HCT116 (cell line): ENCODE data around the gene TNFRSF14. TPM values are rescaled to one million over a fixed set of nuclear protein-coding genes. Genes with fewer than 3 reads are reported as not detected.

Source experiments
- ATAC-seq: fragments of 200-7000 bp; cut with Tn5 transposase; 2 replicates; pipeline ENCODE4 v1.9.1; 2020; ENCODE audit warnings: mild to moderate bottlenecking, moderate library complexity
- BruUV-seq: library from RNA; stranded (reverse); fragments of 400-500 nt; replicated peaks from 2 replicates; lab custom pipeline; 2021; lab: Mats Ljungman, UMichigan
- CTCF ChIA-PET: fragments of 300-600 bp; sonication (Branson Sonifier 250); formaldehyde crosslinking; loops from one replicate; lab custom pipeline; 2021; ENCODE audit warnings: antibody characterized with exemption; lab: Charles Lee
- POLR2A ChIA-PET: fragments of 300-600, 350-600 bp; sonication (Branson Sonifier 250); formaldehyde crosslinking; loops from one replicate; lab custom pipeline; 2021; ENCODE audit warnings: antibody characterized with exemption; lab: Charles Lee
- RAD21 ChIA-PET, 2 experiments: fragments of 300-600 bp; sonication (Branson Sonifier 250); formaldehyde crosslinking; loops; one replicate each; lab custom pipeline; 2023; ENCODE audit warnings: low total read pairs in 2 of 2; ENCODE audit not compliant: uncharacterized antibody in 2 of 2, unreplicated experiment in 2 of 2, low non-redundant PET in 1 of 2; lab: Charles Lee
- DNase-seq: peaks from one replicate; pipeline ENCODE4 v3.0.0-alpha.2; 2010; ENCODE audit warnings: low read depth, low spot score
- H2AFZ ChIP-seq: fragments of 200-600 bp; shearing (Covaris generic), sonication (generic); 2 replicates; pipeline ENCODE4 v1.6.1; 2017; ENCODE audit warnings: low read depth, mixed run types, mixed read lengths, antibody characterized with exemption, low read length; ENCODE audit not compliant: poor library complexity, severe bottlenecking
- H3K27ac ChIP-seq: 2 replicates; pipeline ENCODE4 v1.5.1; 2012; ENCODE audit warnings: low read depth, low read length
- H3K27me3 ChIP-seq: fragments of 200-600 bp; sonication (generic); 2 replicates; pipeline ENCODE4 v1.6.1; 2016; ENCODE audit warnings: mixed run types, low read length, mixed read lengths; ENCODE audit not compliant: insufficient read depth
- H3K36me3 ChIP-seq, 2 experiments: fragments of 200-500 bp in 1 of 2; fragments of 200-600 bp in 1 of 2; sonication (Bioruptor generic) in 1 of 2; sonication (generic) in 1 of 2; 2 replicates each; pipeline versions ENCODE4 v1.5.1 to v1.6.1; 2014 to 2016; ENCODE audit warnings: low read length in 2 of 2, inconsistent platforms in 1 of 2, mixed read lengths in 1 of 2, mixed run types in 1 of 2; ENCODE audit not compliant: insufficient read depth in 2 of 2, control insufficient read depth in 1 of 2
- H3K4me1 ChIP-seq, 2 experiments: fragments of 200-600 bp in 1 of 2; sonication (generic) in 1 of 2; 2 replicates each; pipeline versions ENCODE4 v1.5.1 to v1.6.1; 2012 to 2017; ENCODE audit warnings: low read length in 2 of 2, inconsistent platforms in 1 of 2, mild to moderate bottlenecking in 1 of 2, mixed read lengths in 1 of 2, mixed run types in 1 of 2, moderate library complexity in 1 of 2; ENCODE audit not compliant: insufficient read depth in 2 of 2, control insufficient read depth in 1 of 2
- H3K4me2 ChIP-seq: fragments of 200-600 bp; sonication (generic); 2 replicates; pipeline ENCODE4 v1.6.1; 2017; ENCODE audit warnings: mixed run types, low read length, mixed read lengths
- H3K4me3 ChIP-seq, 2 experiments: fragments of 200-600 bp in 1 of 2; sonication (generic) in 1 of 2; replicated peaks in 1 of 2; 2 replicates each; pipeline ENCODE4 v1.5.1; 2011 to 2016; ENCODE audit warnings: low read length in 2 of 2, control low read depth in 1 of 2, low read depth in 1 of 2, mild to moderate bottlenecking in 1 of 2, mixed read lengths in 1 of 2, mixed run types in 1 of 2
- H3K79me2 ChIP-seq: fragments of 200-600 bp; sonication (generic); 2 replicates; pipeline ENCODE4 v1.6.1; 2017; ENCODE audit warnings: mild to moderate bottlenecking, mixed run types, low read length, moderate library complexity, mixed read lengths; ENCODE audit not compliant: insufficient read depth
- H3K9ac ChIP-seq: fragments of 200-600 bp; sonication (generic); 2 replicates; pipeline ENCODE4 v1.6.1; 2016; ENCODE audit warnings: low read length, mixed read lengths
- H3K9me2 ChIP-seq: fragments of 200-600 bp; sonication (generic), shearing (Covaris generic); 2 replicates; pipeline ENCODE4 v1.6.1; 2017; ENCODE audit warnings: mixed run types, mild to moderate bottlenecking, moderate library complexity; ENCODE audit not compliant: insufficient read depth
- H3K9me3 ChIP-seq, 2 experiments: fragments of 200-500 bp in 1 of 2; fragments of 200-600 bp in 1 of 2; sonication (Bioruptor generic) in 1 of 2; sonication (generic) in 1 of 2; 2 replicates each; pipeline ENCODE4 v1.6.1; 2014 to 2017; ENCODE audit warnings: low read length in 2 of 2, mixed read lengths in 2 of 2, inconsistent platforms in 1 of 2, low read depth in 1 of 2, mild to moderate bottlenecking in 1 of 2, mixed run types in 1 of 2, moderate library complexity in 1 of 2; ENCODE audit not compliant: control insufficient read depth in 1 of 2, insufficient read depth in 1 of 2
- H4K20me1 ChIP-seq: fragments of 200-600 bp; sonication (generic), shearing (Covaris generic); 2 replicates; pipeline ENCODE4 v1.6.1; 2017; ENCODE audit warnings: mixed run types, mild to moderate bottlenecking, moderate library complexity; ENCODE audit not compliant: insufficient read depth
- CTCF ChIP-seq, 3 experiments: fragments of 200-600 bp in 1 of 3; sonication (generic) in 1 of 3; IDR thresholded peaks in 2 of 3; conservative IDR thresholded peaks in 1 of 3; 2 replicates each; pipeline ENCODE4 v1.5.1; 2012 to 2017; ENCODE audit warnings: low read depth in 2 of 3, low read length in 2 of 3, antibody characterized with exemption in 1 of 3, borderline replicate concordance in 1 of 3, control low read depth in 1 of 3, mild to moderate bottlenecking in 1 of 3, mixed read lengths in 1 of 3, mixed run types in 1 of 3, moderate library complexity in 1 of 3; ENCODE audit not compliant: insufficient read depth in 1 of 3
- EGR1 ChIP-seq: IDR thresholded peaks from 2 replicates; pipeline ENCODE4 v1.6.1; 2012; ENCODE audit warnings: low read depth
- ELF1 ChIP-seq: IDR thresholded peaks from 2 replicates; pipeline ENCODE4 v1.6.1; 2012; ENCODE audit warnings: low read depth, borderline replicate concordance
- EZH2 ChIP-seq: fragments of 200-600 bp; sonication (generic); IDR thresholded peaks from 2 replicates; pipeline ENCODE4 v1.6.1; 2017; ENCODE audit warnings: antibody characterized with exemption, mixed run types
- JUND ChIP-seq: IDR thresholded peaks from 2 replicates; pipeline ENCODE4 v1.6.1; 2012
- POLR2A ChIP-seq: IDR thresholded peaks from 2 replicates; pipeline ENCODE4 v1.7.0; 2011; ENCODE audit warnings: borderline replicate concordance; ENCODE audit not compliant: insufficient read depth, insufficient read length; ENCODE audit errors: extremely low read depth
- RAD21 ChIP-seq: IDR thresholded peaks from 2 replicates; pipeline ENCODE4 v1.6.1; 2012; ENCODE audit warnings: low read depth, mild to moderate bottlenecking
- REST ChIP-seq: IDR thresholded peaks from 2 replicates; pipeline ENCODE4 v1.6.1; 2012; ENCODE audit warnings: low read depth
- SIN3A ChIP-seq: IDR thresholded peaks from 2 replicates; pipeline ENCODE4 v1.6.1; 2012; ENCODE audit warnings: low read depth
- TCF7L2 ChIP-seq: IDR thresholded peaks from 2 replicates; pipeline ENCODE4 v1.7.0; 2011; ENCODE audit warnings: borderline replicate concordance, inconsistent platforms; ENCODE audit not compliant: insufficient read depth, insufficient read length; ENCODE audit errors: extremely low read depth
- ZFX ChIP-seq: fragments of 450-650 bp; IDR thresholded peaks from 2 replicates; pipeline ENCODE4 v1.6.1; 2017
- intact Hi-C: fragments of 100-400 bp; cut with micrococcal nuclease; formaldehyde crosslinking; loops from 2 replicates; pipeline ENCODE4 v1.10.0; 2022
- total RNA-seq: library from RNA; stranded (reverse); gene quantifications from one replicate; pipeline ENCODE4 v1.2.1, GENCODE V29; 2021; ENCODE audit not compliant: unreplicated experiment

Gene TNFRSF14
- total RNA-seq, 1 experiment from 2014 or later = 0.66 TPM

- H3K27ac ChIP-seq = no peak overlapping the region
- H3K79me2 ChIP-seq = peaks cover 37% of the 10 kb centered on the region
- BruUV-seq = no TSS peak
- H3K9me2 ChIP-seq = no peaks in the 10 kb centered on the region
- intact Hi-C loops = no loop called here
- H3K9ac ChIP-seq = no peak overlapping the region
- H3K36me3 ChIP-seq = peaks cover 15 to 22% of the 10 kb centered on the region in 2 experiments; a peak in 3 of 4 replicates
- ChIA-PET CTCF (no interaction called here), RAD21 (no interaction called here), POLR2A (no interaction called here)
- H3K4me1 ChIP-seq = peaks cover 3% of the 10 kb centered on the region in 2 experiments; a peak in 3 of 4 replicates
- no peaks in the 10 kb centered on the region for H3K27me3 ChIP-seq
- H4K20me1 ChIP-seq = peaks cover 1% of the 10 kb centered on the region; the same call in 1 of the 2 replicates
- no peaks in the 10 kb centered on the region for H3K9me3 ChIP-seq
- no peak for DNase-seq
- no peak for TF ChIP-seq ZFX
- TF ChIP-seq REST = no peak
- no peak for TF ChIP-seq EGR1
- no peak overlapping the region for H3K4me3 ChIP-seq
- no peak for ATAC-seq
- no peak overlapping the region for H3K4me2 ChIP-seq
- no peak overlapping the region for H2AFZ ChIP-seq
These were observed 36.4 kb upstream of the TNFRSF14 start for GRCh38 chr1:2519729-2520128.

- no peaks in the 10 kb centered on the region for H3K9me3 ChIP-seq
- TF ChIP-seq ZFX (no peak), EZH2 (no peak), SIN3A (no peak), POLR2A (no peak), JUND (no peak), CTCF (IDR thresholded peaks at IDR 0.05 in 2 of 3, conservative IDR thresholded peaks at IDR 0.05 in 1 of 3; ENCODE audit: borderline replicate concordance in 1 of 3, insufficient read depth in 1 of 3, low read depth in 2 of 3, low read length in 2 of 3) (no peak), REST (no peak), RAD21 (no peak), ELF1 (no peak), TCF7L2 (no peak)
- TF ChIP-seq, all 23 proteins: peak for 0
- Histone ChIP-seq H3K9ac (no peak overlapping the region), H3K4me2 (no peak overlapping the region), H3K27ac (no peak overlapping the region), H3K9me2 (no peaks in the 10 kb centered on the region), H4K20me1 (peaks cover 6% of the 10 kb centered on the region; the same call in 1 of the 2 replicates), H2AFZ (no peak overlapping the region), H3K4me1 (peaks cover 7% of the 10 kb centered on the region in 2 experiments; a peak in 3 of 4 replicates), H3K79me2 (peaks cover 42% of the 10 kb centered on the region), H3K27me3 (no peaks in the 10 kb centered on the region), H3K4me3 (no peak overlapping the region), H3K36me3 (peaks cover 15 to 22% of the 10 kb centered on the region in 2 experiments; a peak in 3 of 4 replicates)
- BruUV-seq = no TSS peak
- ChIA-PET POLR2A (no interaction called here), CTCF (no interaction called here), RAD21 (no interaction called here)
- intact Hi-C loops = no loop called here
- ATAC-seq (no peak), DNase-seq (no peak)
These were observed 36.0 kb upstream of the TNFRSF14 start for GRCh38 chr1:2520206-2520605.
